ENCODE results near the gene SPSB1. TPM values are rescaled to one million over a fixed set of nuclear protein-coding genes. Genes with fewer than 3 reads are reported as not detected.

The SPSB1 gene
- polyA plus RNA-seq, 10 donors, result 4.8 to 11.3 (median 8.2) TPM

DNA sequence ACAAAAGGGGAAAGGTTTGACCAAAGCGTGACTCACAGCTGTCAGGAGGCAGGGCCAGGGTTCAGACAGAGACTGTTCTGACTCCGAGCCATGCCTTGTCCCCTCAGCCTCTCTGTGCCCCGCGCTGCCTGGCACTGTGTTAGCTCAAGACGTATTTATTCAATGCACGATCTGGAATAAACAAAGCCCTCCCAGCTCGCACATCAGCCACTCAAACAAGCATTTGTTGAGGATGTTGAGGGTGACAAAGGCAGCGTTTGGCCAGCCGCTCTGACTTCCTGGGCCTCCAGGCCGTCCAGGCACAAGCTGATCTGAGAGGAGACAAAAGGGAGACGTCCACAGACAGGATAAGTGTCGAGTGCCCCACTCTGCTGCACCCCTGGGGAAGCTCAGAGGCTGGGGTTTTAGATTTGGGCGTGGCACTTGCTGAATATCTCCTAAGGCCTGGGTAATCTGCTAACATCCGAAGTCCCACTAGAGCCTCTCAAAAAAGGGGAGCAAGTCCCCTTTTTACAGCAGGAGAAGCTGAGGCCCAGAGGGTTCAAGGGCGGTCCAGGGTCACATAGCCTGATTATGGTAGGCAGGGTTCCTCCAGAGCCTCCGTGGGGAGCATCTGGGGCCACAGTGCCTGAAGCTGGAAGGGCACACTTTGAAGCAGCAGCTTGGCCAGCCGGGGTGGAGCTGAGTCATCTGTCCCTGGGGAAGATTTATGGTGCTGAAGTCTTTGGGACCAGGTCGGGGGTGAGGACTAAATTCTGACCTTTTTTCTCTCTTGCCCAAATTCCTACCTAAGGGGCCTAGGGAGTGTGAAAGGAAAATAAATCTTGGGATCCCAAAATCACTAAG lies 95.9 kb downstream of the SPSB1 start:
- no peak for DNase-seq

DNA sequence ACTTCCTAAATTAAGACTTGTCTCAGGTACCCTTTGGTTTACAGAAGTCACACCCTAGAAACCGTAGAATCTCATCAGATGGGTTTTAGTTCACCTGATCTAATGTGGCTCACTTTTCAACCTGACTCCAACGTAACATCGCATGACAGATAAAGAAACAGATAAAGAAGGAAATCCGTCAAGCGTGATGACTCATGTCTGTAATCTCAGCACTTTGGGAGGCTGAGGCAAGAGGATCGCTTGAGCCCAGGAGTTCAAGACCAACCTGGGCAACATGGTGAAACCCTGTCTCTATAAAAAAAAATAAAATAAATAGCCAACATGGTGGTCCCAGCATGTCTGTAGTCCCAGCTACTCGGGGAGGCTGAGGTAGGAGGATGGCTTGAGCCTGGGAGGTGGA lies 97.3 kb downstream of the SPSB1 start:
- DNase-seq, result no peak

DNA sequence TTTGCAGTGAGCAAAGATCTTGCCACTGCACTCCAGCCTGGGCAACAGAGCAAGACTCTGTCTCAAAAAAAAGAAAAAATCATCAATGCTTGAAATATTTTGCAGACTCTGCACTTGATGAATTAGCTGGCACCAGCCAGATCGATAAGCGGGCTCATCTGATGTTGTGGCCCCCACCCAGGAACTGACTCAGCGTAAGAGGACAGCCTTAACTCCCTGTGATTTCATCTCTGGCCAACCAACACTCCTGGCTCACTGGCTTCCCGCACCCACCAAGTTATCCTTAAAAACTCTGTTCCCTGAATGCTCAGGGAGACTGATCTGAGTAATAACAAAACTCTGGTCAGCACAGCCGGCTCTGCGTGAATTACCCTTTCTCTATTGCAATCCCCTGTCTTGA lies 98.9 kb downstream of the SPSB1 start:
- no peak for DNase-seq

DNA sequence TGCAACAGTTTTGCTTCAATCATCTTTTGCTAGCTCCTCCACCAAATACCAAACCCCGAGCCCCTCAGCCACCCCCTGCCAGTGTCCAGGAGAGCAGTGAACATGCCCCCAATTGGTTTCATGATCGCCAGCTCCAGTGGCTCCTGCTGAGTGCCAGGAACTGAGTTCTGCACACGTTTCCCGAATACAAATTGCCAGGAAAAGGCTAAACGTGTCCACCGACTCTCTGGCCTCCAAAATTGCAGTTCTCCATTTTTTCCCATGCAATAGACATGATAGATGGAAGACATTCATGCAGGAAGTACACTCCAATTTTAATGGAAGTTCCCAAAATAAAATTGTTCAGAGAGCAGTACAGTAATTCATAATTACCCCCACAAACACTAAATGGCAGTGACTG lies 101.3 kb downstream of the SPSB1 start:
- DNase-seq, result no peak

DNA sequence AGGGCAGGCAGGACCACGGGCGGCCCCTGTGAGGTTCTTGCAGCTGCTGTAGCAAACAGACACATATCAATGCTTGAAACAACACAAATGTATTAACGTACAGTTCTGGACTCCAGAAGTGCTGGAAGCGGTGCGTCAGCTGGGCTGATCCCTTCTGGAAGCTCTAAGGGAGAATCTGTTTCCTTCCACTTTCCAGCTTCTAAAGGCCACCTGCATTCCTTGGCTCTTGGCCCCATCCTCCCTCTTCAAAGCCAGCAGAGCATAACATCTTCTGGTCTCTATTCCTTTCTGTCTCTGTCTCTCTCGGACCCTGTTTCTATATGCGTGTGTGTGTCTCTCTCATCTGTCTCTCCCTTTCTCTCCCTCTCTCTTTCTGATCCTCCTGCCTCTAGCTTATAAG lies 102.3 kb downstream of the SPSB1 start:
- DNase-seq, result peak in 2 of 3 donors; percentile 61 to 83

DNA sequence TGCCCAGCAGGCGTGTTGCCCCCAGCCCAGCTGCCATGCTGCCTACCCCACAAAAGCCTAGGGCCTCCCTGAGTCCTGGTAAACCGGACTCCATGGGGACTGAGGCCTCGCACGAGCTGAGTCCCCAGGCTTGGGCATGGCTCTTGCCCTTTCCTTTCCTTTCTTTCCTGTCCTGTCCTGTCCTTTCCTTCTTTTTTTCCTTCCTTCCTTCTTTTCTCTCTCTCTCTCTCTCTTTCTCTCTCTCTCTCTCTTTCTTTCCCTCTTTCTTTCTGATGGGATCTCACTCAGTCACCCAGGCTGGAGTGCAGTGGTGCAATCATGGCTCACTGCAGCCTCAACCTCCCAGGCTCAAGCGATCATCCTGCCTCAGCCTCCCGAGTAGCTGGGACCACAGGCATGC lies 104.4 kb downstream of the SPSB1 start:
- peak in 1 of 3 donors; percentile 41 for DNase-seq

DNA sequence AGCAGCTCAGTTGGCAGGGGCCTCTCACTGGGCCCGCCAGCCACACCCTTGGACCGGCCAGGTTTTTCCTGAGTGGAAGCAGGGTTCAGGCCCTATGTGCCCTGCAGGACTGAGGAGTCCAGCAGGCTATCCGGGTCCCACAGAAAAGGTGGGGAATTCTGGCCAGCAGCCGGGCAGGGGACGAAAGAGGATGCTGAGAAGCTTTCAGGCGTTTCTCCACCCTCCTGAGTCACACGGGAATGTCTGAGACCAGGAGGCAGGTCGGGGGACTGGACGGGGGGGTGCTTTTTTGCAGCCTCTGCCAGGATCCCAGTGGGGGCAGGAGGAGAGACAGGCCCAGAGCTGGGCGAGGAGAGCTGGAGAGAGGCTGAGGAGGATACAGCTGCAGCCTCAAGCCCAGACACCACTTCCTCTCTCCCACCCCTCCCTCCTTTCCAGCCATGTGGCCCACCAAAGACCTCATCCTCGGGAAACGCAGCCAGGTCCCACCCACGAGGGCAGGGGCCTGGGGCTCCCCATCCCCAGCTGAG lies 105.4 kb downstream of the SPSB1 start:
- peak in 1 of 3 donors; percentile 81 for DNase-seq

DNA sequence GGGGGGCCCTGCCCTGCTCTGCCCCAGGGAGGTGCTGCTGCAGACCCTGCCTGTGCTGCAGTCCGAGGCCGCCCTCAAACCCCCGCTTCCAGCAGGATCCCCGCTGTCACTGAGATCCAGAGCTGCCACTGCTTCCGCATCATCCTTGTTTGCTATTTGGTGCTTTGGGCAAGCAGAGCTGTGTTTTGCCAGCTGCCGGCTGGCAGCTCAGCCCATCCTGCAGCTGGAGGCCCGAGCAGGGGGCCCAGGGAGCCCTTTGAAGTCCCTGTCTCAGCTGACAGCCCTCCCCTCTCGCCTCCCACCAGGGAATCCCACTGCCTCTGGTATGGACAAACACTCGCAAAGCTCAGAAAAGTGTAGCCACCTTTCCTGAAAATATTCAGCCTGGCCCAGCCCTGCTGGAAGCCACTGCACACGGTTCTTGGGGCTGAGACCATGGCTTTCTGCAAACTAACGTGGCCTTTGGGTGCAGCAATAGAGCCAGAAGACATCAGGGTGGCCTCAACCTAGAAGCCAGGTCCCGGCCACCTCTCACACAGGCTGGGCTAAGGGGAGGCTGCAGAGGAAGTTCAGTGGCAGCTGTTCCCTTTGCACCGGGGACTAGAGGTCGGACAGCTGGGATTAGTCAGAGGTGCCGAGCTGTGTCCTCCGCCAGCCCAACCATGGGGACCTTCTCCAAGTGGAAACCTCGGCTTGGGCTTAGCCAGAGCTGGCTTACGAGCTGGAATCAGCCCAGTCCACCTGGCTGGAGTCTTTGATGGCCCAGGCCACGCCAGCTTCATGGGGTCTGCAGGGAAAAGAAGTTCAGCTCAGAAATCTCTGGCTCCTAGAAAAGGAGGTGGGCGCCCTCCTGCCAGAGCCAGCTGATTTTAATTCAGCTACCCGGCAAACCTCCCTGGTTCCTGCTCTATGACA lies 107.1 kb downstream of the SPSB1 start:
- peak in 1 of 3 donors; percentile 66 for DNase-seq

DNA sequence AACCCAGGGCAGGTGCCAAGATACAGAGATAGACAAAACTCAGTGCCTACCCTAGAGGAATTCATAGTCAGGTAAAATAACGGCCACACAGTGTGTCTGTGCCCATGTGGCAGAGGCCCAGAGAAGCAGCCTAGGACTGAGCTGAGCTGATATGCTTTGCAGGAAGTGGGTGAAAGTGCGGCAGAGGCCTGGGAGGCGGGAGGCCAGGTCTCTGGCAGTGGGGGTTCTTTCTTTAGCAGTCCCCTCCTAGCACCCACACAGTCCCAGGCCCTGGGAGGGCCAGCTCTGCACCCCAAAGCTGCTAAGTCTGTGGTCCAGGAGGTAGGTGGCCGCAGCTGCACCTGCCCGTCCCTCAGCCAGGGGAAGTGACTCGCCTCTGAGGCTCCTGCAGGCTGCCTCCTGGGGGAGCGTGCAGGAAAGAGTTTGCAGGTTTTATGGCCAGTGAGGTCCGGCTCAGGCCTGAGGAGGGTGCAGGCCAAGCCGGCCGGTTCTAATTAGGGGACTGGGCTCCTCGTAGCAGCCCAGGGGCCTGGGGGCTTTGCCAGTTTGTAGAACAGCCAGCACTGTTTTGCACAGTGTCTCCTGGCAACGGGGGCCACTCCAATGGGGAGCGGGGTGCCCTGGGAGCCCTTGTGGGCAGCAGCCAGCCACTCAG lies 107.9 kb downstream of the SPSB1 start:
- no peak for DNase-seq

DNA sequence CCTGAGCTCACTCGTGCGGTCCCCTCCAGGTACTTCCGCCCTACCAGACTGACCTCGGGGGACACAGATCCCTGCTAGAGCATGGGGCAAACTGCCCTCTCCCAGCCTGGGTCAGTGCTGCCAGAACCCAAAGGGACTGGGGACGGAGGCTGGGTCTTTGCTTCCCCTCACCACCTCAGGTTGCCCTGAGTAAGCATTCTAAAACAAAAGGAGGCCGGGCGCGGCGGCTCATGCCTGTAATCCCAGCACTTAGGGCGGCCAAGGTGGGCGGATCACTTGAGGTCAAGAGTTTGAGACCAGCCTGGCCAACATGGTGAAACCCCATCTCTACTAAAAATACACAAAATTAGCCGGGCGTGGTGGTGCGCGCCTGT lies 108.4 kb downstream of the SPSB1 start:
- DNase-seq, result no peak

DNA sequence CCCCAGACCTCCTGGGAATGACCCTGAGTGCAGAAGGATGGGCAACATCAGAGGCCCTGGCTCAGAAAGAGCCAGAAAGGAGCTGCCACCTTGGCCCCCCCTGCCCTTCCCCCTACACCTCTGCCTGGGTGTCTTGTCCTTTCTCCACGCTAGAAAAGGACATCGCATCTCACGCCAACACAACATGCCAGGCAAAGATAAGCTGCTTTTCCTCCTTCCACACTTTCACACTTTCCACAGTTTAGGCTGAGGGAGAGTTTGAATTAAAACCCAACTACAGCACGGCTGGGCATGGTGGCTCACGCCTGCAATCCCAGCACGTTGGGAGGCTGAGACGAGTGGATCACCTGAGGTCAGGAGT lies 109.5 kb downstream of the SPSB1 start:
- no peak for DNase-seq

DNA sequence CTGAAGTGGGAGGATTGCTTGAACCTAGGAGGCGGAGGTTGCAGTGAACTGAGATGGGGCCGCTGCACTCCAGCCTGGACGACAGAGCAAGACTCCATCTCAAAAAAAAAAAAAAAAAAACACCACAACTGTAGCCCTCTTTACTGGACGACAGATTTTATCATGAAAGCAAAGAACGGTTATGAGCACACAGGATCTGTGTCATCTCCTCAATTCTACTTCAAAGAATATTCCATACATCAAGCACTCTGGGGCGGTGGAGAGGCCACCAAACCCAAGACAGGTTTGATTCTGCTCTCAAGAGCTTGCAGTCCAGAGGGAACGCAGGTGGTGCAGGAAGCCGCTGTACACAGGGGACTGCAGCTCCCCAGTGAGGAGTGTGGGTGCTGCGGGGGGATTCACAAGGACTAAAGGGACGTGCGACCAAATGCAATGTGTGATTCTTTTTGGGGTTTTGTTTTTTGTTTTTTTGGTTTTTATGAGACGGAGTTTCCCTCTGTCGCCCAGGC lies 110.1 kb downstream of the SPSB1 start:
- DNase-seq, result no peak

DNA sequence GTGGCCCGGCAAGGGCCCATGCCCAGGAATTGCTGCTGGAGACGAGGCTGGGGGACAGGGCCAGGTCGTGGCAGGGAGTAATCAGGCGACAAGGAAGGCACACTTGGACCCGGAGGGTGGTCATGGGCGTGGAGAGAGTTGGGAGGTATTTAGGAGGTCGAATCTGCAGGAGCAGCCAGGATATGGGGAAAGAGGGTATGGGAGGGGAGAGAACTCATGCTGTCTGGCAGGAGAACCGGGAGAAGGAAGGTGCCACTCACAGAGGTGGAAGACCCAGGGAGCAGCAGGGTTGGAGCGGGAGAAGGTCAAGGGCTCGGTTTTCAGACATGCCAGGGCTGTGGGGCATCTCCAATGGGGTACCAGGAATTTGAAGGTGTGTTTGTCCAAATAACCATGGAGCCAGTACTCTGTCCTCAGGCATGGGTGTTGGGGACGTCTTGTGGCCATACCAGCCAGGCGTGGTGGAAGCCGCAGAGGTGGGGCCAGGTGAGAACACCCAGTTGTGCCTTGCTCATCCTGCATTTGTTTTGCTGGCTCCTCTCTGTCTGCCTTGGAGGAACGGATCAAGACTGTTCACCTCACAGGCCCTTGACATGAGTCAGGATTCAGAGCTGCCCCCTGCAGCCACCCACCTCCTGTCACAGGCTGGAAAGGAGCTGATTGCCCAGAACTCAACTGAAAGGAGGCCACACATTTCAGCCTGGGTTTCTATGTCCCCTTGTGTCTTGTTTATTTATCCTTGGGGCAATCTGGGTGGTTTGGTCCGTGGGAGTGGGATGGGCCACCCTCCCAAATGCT lies 111.6 kb downstream of the SPSB1 start:
- DNase-seq, result no peak

DNA sequence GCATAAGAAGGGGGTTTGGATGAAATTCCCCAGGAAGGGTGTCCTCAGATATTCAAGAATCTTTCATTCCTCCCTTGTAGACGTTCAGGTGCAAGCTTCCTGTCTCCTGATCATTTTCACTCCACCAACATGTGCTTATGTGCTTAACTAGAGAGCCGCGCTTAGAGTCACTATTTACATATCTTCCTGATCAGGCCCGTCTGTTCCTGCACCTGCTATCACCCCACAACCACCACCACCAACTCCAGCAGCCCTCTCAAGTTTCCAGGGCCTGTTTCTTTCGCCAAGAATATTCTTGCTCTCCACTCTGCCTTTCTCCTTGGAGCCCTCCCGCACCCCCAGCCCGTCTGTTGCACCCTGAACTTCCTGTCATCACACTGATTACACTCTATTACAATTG lies 113.4 kb downstream of the SPSB1 start:
- DNase-seq, result no peak

DNA sequence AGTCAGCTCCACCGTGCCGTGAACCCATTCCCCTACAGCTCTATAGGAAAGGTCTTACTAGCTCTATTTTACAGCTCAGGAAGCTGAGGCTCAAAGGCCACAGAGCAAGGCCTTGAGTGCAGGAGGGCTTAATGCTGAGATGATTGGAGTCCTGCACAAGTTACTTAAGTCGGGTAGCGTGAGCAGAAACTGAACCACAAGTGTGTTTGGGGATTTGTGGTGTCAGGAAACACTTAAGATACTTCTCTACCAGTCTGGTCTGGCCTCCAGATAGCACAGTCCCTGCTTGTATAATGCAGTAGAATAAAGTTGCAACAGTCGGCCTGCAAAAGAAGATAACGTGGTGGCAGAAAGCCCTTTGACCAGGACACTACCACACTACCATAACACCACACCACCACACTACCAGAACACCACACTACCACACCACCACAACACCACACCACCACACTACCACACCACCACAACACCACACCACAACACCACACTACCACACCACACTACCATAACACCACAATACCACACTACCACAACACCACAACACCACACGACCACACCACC lies 118.1 kb downstream of the SPSB1 start:
- DNase-seq, result peak in 1 of 3 donors; percentile 43

DNA sequence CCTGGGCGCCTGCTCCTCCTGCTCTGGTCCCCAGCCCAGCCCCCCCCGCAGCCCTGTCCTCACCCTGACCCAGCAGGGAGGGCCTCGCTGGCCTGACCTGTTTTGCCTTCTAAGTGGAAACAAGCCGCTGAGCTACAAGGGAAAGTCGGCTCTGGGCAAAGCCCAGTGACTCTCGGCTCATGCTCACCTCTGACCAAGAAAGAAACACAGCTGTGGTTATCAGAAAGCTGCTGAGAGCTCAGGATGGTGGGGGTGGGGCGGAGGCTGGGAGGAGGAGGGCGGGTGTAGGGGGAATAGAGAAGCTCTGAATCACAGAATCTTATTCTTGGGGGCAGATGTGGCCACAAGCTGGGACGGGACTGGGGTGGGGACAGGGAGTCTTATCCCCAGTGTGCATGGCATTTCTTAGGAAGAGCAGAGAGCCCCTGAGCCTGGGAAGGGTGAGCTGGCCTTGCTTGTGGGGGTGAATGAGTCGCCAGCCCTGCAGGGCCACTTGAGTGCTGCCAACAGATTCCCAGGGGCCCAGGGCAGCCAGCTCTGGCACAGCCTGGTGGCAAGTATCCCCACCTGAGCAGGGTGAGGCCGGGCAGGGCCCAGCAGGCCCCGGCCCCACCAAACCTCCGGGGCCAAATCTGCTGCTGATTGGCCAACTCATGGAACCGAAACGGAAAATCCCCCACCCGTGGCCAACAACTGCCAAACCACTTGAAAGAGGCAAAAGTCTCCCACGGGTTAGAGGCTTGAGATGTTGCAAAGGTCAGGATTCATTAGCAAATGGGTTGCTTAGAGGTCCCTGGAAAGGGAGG lies 120.6 kb downstream of the SPSB1 start:
- DNase-seq, result peak; percentile 73 to 90 (median 86)

DNA sequence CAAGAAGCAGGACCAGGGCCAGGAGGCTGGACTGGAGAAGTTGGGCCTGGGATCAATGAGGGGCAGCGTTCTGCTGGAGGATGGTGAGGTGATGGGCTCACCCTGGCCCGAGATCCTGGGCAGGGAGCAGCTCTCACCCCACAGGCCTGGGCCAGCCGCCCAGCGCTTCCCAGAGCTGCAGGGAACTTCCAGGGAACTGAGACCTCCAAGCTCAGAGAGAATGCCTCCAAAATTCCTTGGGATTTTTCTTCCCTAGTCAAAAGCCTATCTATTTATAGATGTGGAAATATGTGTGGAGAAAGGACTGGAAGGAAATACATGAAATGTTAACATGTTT lies 121.2 kb downstream of the SPSB1 start:
- peak; percentile 70 to 85 (median 74) for DNase-seq

DNA sequence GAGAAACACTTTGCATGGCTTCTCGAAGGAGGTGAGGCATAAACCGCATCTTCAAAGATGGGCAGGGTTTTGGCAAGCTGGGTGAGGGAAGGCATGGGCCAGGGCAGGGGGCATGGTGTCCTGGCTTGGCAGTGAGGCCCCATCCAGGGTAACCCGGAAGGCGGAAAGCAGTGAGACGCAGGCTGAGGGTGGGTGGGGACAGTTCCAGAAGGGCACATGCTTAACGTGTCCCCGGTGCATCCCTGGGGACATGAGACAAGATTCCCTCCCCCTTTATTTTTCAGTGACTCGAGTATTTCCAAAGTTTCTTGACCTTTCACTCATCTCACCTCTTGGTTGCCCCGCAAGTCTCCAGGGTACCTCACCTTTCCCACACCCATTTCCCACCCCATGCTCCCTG lies 123.8 kb downstream of the SPSB1 start:
- DNase-seq, result no peak

DNA sequence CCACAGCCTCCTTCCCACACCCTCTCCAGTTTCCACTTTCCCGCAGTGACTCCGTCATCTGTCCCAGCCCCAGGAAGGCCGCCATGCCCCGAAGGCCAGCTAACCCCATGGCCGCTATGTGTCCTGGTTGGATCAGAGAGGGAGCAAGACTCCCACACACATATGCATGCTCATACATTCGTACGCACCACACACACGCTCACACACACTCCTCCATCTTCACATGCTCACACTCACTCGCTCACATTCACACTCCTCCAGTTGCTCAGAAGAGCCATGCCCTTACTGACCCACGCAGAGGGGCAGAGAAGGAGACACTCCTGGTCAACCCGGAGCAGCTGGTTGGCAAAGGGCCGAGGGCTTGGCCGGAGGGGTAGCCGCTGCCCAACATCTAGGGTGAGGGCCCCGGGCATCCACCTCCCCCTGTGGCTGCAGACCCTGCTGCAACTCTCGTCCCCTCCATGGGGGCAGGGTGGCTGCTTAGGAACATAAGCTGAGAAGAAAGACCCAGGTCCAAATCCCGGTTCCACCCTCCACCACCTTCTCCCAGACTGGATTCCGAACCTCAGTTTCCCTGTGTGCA lies 124.3 kb downstream of the SPSB1 start:
- DNase-seq, result no peak

DNA sequence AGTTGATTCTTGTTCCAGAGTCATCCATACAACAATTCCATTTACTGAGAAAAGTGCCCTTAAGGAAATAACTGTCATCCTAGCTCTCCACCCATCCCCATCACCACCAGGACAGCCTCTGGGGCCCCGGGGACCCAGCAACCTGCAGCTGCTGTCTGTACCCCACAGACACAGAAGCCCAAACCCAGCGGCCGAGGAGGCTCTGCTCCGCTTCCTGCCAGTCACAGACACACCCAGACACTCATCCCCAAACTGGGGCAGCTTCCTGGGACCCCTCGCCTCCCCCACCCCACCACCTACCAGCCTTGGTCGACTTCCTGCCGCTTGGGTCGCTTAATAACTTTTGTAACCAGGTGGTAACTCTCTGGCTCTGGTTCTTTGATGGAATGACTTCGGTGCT lies 125.0 kb downstream of the SPSB1 start:
- no peak for DNase-seq
